NK-92 treated with Interleukin-12 subunit alpha and Interleukin-12 subunit beta, amount 100 ng/mL, for 24 hours (cell line): ENCODE measurements around the gene ENTPD8.
"Not testable (repeated sequence)": the region's sequence is repeated elsewhere in the genome, so short reads cannot be mapped to it uniquely, and the experiment has no call there.

Experiments used
- DNase-seq: peaks from one replicate; lab custom pipeline; 2025; lab: John Stamatoyannopoulos, UW

The ENTPD8 gene

GRCh38 chr9:137458194-137459151 lies 17.3 kb upstream of the ENTPD8 start:
- no peak for DNase-seq

- DNase-seq: no peak
These were observed 16.4 kb upstream of the ENTPD8 start for GRCh38 chr9:137457406-137458193.

GRCh38 chr9:137456864-137457405 lies 15.8 kb upstream of the ENTPD8 start:
- DNase-seq: no peak

- no peak for DNase-seq
These were observed 15.1 kb upstream of the ENTPD8 start for GRCh38 chr9:137456061-137456863.

- DNase-seq: no peak
These were observed 14.3 kb upstream of the ENTPD8 start for GRCh38 chr9:137455359-137455991.

- no peak for DNase-seq
These were observed 13.6 kb upstream of the ENTPD8 start for GRCh38 chr9:137454597-137455358.

GRCh38 chr9:137454145-137454596 lies 13.0 kb upstream of the ENTPD8 start:
- no peak for DNase-seq

- no peak for DNase-seq
These were observed 12.5 kb upstream of the ENTPD8 start for GRCh38 chr9:137453643-137454081.

GRCh38 chr9:137452761-137453642 lies 11.8 kb upstream of the ENTPD8 start:
- DNase-seq: no peak

GRCh38 chr9:137452006-137452760 lies 11.0 kb upstream of the ENTPD8 start:
- no peak for DNase-seq

GRCh38 chr9:137451264-137452005 lies 10.3 kb upstream of the ENTPD8 start:
- not testable (repeated sequence) for DNase-seq

- not testable (repeated sequence) for DNase-seq
These were observed 9.5 kb upstream of the ENTPD8 start for GRCh38 chr9:137450539-137451222.

GRCh38 chr9:137449931-137450538 lies 8.9 kb upstream of the ENTPD8 start:
- no peak for DNase-seq

- DNase-seq: no peak
These were observed 8.1 kb upstream of the ENTPD8 start for GRCh38 chr9:137449081-137449844.

- no peak for DNase-seq
These were observed 7.4 kb upstream of the ENTPD8 start for GRCh38 chr9:137448602-137448962.
